Measurements from ENCODE around the gene SHANK1.

- TF ChIP-seq POLR2AphosphoS5 (IDR thresholded peaks at IDR 0.05) = no peak
- TF ChIP-seq CTCF (IDR thresholded peaks at IDR 0.05) = no peak
Measured at GRCh38 chr19:50713556-50714236, 5.9 kb downstream of the SHANK1 start.

All from upper lobe of left lung (tissue), 4 donors.